GM12874 (cell line): Measurements from ENCODE around the gene KRT14.

ENCODE experiments used
- CTCF ChIP-seq: IDR thresholded peaks from 2 replicates; pipeline ENCODE4 v1.5.1; 2011; ENCODE audit warnings: low read depth, mild to moderate bottlenecking, control low read depth, low read length, moderate library complexity; ENCODE audit not compliant: insufficient read depth

Gene KRT14

GRCh38 chr17:41621916-41622315 is 35.2 kb upstream of the KRT14 start:
- TF ChIP-seq CTCF: no peak

- TF ChIP-seq CTCF: no peak
Measured at GRCh38 chr17:41620583-41621434, 34.1 kb upstream of the KRT14 start.

- no peak for TF ChIP-seq CTCF
Measured at GRCh38 chr17:41619036-41619926, 32.6 kb upstream of the KRT14 start.

- no peak for TF ChIP-seq CTCF
Measured at GRCh38 chr17:41618341-41619035, 31.8 kb upstream of the KRT14 start.

- TF ChIP-seq CTCF: no peak
Measured at GRCh38 chr17:41617698-41618097, 31.0 kb upstream of the KRT14 start.

- TF ChIP-seq CTCF: no peak
Measured at GRCh38 chr17:41617136-41617535, 30.4 kb upstream of the KRT14 start.

GRCh38 chr17:41615454-41615853 is 28.8 kb upstream of the KRT14 start:
- TF ChIP-seq CTCF: no peak
